A673 (cell line): Measurements from ENCODE around the gene DPP10. TPM values are rescaled to one million over a fixed set of nuclear protein-coding genes. Genes with fewer than 3 reads are reported as not detected.

Source experiments
- BruUV-seq: library from RNA; stranded (reverse); fragments of 400-500 nt; replicated peaks from 2 replicates; lab custom pipeline; 2021; lab: Mats Ljungman, UMichigan
- CTCF ChIA-PET: fragments of 300-600 bp; sonication (Branson Sonifier 250); formaldehyde crosslinking; loops from one replicate; lab custom pipeline; 2022; ENCODE audit warnings: antibody characterized with exemption; lab: Charles Lee
- POLR2A ChIA-PET: fragments of 300-600 bp; sonication (Branson Sonifier 250); formaldehyde crosslinking; loops from one replicate; lab custom pipeline; 2022; ENCODE audit warnings: antibody characterized with exemption; ENCODE audit not compliant: low non-redundant PET; lab: Charles Lee
- DNase-seq: peaks from one replicate; pipeline ENCODE4 v3.0.0-alpha.2; 2015; ENCODE audit warnings: low spot score
- H3K27ac ChIP-seq: fragments of 200-600 bp; sonication (generic); 2 replicates; pipeline ENCODE4 v1.5.1; 2016; ENCODE audit warnings: mixed run types, low read depth, mild to moderate bottlenecking, mixed read lengths, antibody characterized with exemption, low read length; ENCODE audit not compliant: poor library complexity, severe bottlenecking
- H3K27me3 ChIP-seq: fragments of 200-600 bp; sonication (generic); replicated peaks from 2 replicates; pipeline ENCODE4 v1.6.1; 2017; ENCODE audit warnings: mixed run types, low read depth, mild to moderate bottlenecking, mixed read lengths, antibody characterized with exemption, low read length; ENCODE audit not compliant: insufficient read depth, poor library complexity
- H3K36me3 ChIP-seq: fragments of 200-600 bp; sonication (generic); 2 replicates; pipeline ENCODE4 v1.6.1; 2016; ENCODE audit warnings: mixed run types, mild to moderate bottlenecking, mixed read lengths, antibody characterized with exemption, low read length; ENCODE audit not compliant: insufficient read depth, poor library complexity, severe bottlenecking
- H3K4me1 ChIP-seq: fragments of 200-600 bp; sonication (generic); 2 replicates; pipeline ENCODE4 v1.6.1; 2017; ENCODE audit warnings: mixed run types, mild to moderate bottlenecking, mixed read lengths, antibody characterized with exemption, low read length; ENCODE audit not compliant: insufficient read depth, poor library complexity, severe bottlenecking
- H3K4me3 ChIP-seq: fragments of 200-600 bp; sonication (generic); 2 replicates; pipeline ENCODE4 v1.5.1; 2016; ENCODE audit warnings: low read depth, mixed run types, mild to moderate bottlenecking, mixed read lengths, low read length; ENCODE audit not compliant: poor library complexity, severe bottlenecking
- H3K9me3 ChIP-seq: fragments of 200-600 bp; sonication (generic); 2 replicates; pipeline ENCODE4 v1.6.1; 2016; ENCODE audit warnings: mixed run types, low read depth, mild to moderate bottlenecking, mixed read lengths, antibody characterized with exemption, low read length; ENCODE audit not compliant: poor library complexity, severe bottlenecking
- CTCF ChIP-seq: fragments of 300-800, 200-600 bp; sonication (generic); conservative IDR thresholded peaks from 2 replicates; pipeline ENCODE4 v1.5.1; 2017; ENCODE audit warnings: low read depth, mild to moderate bottlenecking, antibody characterized with exemption, low read length, moderate library complexity, mixed read lengths
- EZH2 ChIP-seq: fragments of 200-600 bp; sonication (generic); IDR thresholded peaks from 2 replicates; pipeline ENCODE4 v1.6.1; 2017; ENCODE audit warnings: borderline replicate concordance, low read depth, mild to moderate bottlenecking, mixed read lengths, antibody characterized with exemption, low read length; ENCODE audit not compliant: poor library complexity, severe bottlenecking
- intact Hi-C: fragments of 100-400 bp; cut with micrococcal nuclease; formaldehyde crosslinking; loops from one replicate; pipeline ENCODE4 v1.10.0; 2022; ENCODE audit not compliant: unreplicated experiment
- total RNA-seq: library from RNA; stranded (reverse); gene quantifications from 2 replicates; pipeline ENCODE4 v1.2.3, GENCODE V29; 2021

Gene DPP10
- total RNA-seq, 1 experiment from 2014 or later = not detected

GRCh38 chr2:114937366-114937930 lies 495.0 kb downstream of the DPP10 start:
- no peak for TF ChIP-seq CTCF
- TF ChIP-seq EZH2 = no peak
- no peaks in the 10 kb centered on the region for H3K9me3 ChIP-seq
- ChIA-PET POLR2A (no interaction called here), CTCF (no interaction called here)
- intact Hi-C loops = no loop called here
- BruUV-seq = no TSS peak
- H3K4me1 ChIP-seq = no peaks in the 10 kb centered on the region
- no peaks in the 10 kb centered on the region for H3K36me3 ChIP-seq
- no peaks in the 10 kb centered on the region for H3K27me3 ChIP-seq
- DNase-seq = no peak
- no peak overlapping the region for H3K4me3 ChIP-seq
- no peak overlapping the region for H3K27ac ChIP-seq

- H3K36me3 ChIP-seq = no peaks in the 10 kb centered on the region
- CTCF ChIA-PET = no interaction called here
- BruUV-seq = no TSS peak
- TF ChIP-seq EZH2 (no peak), CTCF (no peak)
- no peak overlapping the region for H3K27ac ChIP-seq
- POLR2A ChIA-PET = no interaction called here
- DNase-seq = no peak
- H3K4me3 ChIP-seq = no peak overlapping the region
- H3K27me3 ChIP-seq = no peaks in the 10 kb centered on the region
- H3K9me3 ChIP-seq = no peaks in the 10 kb centered on the region
- intact Hi-C loops = no loop called here
- H3K4me1 ChIP-seq = no peaks in the 10 kb centered on the region
These were observed 498.5 kb downstream of the DPP10 start for GRCh38 chr2:114940785-114941458.

DNA sequence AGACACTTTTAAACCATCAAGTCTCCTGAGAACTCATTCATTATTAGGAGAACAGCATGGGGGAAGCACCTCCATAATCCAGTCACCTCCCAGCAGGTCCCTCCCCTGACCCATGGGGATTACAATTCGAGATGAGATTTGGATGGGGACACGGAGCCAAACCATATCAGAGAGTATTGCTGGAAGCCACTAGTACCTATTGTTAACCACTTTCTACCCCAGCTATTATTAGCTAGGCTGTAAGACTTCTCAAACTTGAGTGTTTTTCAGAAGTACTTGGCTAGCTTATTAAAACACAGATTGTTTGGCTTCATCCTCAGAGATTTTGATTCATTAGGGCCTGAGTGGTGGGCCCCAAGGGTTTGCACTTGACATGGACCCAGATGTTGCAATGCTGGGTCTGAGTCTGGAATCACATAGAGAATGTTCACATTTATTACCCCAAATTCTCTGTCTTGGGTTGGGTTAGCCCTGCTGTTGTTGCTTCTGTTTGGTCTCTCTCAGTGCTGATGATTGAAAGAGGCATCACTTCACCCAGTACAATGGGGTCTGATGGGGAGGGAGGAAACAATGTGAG lies 506.9 kb downstream of the DPP10 start:
- no peak for DNase-seq
- TF ChIP-seq EZH2 (no peak), CTCF (no peak)
- H3K27me3 ChIP-seq = no peaks in the 10 kb centered on the region
- no peaks in the 10 kb centered on the region for H3K4me1 ChIP-seq
- H3K9me3 ChIP-seq = no peaks in the 10 kb centered on the region
- no peak overlapping the region for H3K4me3 ChIP-seq
- no TSS peak for BruUV-seq
- intact Hi-C loops = no loop called here
- CTCF ChIA-PET = no interaction called here
- H3K27ac ChIP-seq = no peak overlapping the region
- POLR2A ChIA-PET = no interaction called here
- no peaks in the 10 kb centered on the region for H3K36me3 ChIP-seq
